ENCODE measurements around the gene JPH2.

The JPH2 gene

DNA sequence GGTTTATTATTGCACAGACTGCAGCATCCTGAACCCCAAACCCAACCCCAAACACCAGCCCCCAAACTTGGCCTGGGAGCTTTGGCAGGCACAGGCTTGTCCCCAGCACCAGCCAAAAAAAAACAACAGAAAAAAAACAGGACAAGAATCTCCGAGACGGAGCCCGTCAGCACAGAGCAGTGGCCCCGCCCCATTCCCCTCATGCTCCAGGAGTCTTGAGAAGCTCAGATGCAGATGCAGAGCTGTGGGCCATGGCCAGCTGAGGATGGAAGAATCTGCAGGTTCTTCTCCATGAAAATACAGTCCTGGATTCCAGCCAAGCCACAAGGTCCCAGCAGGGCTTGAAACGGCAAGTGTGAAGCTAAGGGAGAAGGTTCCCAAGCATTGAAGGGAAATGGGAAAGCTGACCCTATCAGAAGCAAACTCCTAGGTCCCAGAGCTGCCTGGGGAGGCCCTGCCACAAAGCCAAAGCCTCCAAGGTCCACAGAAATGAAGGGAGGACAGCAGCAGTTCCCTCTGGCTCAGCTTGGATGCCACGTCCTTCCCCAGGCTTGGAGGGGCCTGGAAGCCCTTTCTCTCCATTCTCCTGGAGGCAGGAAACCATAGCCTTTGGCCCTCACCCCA, 75.2 kb downstream of the JPH2 start:
- Histone ChIP-seq H3K9ac (ENCODE audit: low read length) (no peak overlapping the region), H3K4me3 (ENCODE audit: low read length) (no peak overlapping the region), H3K27me3 (ENCODE audit: control insufficient read depth, insufficient read depth, low read length) (peaks cover 41% of the 10 kb centered on the region), H3K9me3 (ENCODE audit: control insufficient read depth, low read length) (no peaks in the 10 kb centered on the region), H3K36me3 (ENCODE audit: control insufficient read depth, insufficient read depth, low read length) (no peaks in the 10 kb centered on the region), H3K4me1 (ENCODE audit: control insufficient read depth, insufficient read depth, low read length) (no peaks in the 10 kb centered on the region)

DNA sequence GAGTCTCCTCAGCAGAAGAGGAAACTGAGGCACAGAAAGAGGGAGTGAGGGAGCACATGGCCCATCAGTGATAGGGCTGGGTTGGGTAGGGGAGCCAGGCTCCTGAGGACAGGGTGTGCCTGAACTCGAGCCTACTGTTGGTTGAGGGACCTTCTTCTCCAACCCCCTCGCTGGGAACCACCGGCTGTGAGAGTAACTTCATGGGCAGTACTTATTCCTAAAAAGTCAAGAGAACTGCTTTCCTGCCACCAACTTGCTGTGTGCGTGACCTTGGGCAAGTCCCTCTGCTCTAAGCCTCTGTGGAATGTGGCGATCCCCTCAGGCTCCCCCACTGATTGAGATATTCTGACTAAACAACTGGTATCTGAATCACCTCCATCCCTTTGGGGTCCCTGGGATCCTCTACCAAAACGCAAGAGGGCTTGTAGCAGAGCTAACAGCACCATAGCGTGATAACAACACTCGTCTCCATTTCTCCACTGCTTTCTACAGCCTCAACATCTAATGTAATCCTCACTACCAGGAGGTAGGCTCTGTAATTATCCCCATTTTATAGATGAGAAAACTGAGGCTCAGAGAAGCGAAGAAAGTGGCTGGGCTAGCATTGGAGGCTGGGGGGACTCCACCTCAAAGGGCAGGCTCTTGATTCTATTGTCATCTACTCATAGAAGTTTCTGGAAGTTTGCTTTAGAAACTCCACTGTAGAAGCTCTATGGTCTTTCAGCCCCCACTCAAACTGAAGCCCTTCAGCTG, 76.0 kb downstream of the JPH2 start:
- H3K36me3 ChIP-seq (ENCODE audit: control insufficient read depth, insufficient read depth, low read length) = no peaks in the 10 kb centered on the region
- H3K9me3 ChIP-seq (ENCODE audit: control insufficient read depth, low read length) = no peaks in the 10 kb centered on the region
- no peaks in the 10 kb centered on the region for H3K4me1 ChIP-seq (ENCODE audit: control insufficient read depth, insufficient read depth, low read length)
- H3K9ac ChIP-seq (ENCODE audit: low read length) = no peak overlapping the region
- no peak overlapping the region for H3K4me3 ChIP-seq (ENCODE audit: low read length)
- H3K27me3 ChIP-seq (ENCODE audit: control insufficient read depth, insufficient read depth, low read length) = peaks cover 35% of the 10 kb centered on the region

DNA sequence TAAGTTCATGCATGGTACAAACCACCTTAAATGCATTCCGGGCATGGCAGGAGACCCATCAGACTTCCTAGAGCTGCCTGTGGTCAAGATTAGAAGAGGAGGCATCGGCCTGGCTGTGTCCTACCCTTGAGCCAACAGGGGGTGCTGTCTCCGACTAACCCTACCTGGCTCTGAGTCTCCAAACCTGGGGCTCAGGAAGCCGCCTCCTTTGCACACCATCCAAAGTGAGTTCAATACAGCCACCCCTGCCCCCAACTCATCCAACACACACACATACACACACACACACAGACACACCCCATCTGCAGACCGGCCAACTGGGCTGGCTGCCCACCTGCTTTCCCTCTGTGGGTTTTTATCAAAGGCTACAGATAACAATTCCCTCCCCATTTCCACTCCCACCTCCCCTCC, 77.0 kb downstream of the JPH2 start:
- Histone ChIP-seq H3K4me1 (ENCODE audit: control insufficient read depth, insufficient read depth, low read length) (no peaks in the 10 kb centered on the region), H3K4me3 (ENCODE audit: low read length) (no peak overlapping the region), H3K36me3 (ENCODE audit: control insufficient read depth, insufficient read depth, low read length) (no peaks in the 10 kb centered on the region), H3K9me3 (ENCODE audit: control insufficient read depth, low read length) (no peaks in the 10 kb centered on the region), H3K9ac (ENCODE audit: low read length) (no peak overlapping the region), H3K27me3 (ENCODE audit: control insufficient read depth, insufficient read depth, low read length) (peaks cover 25% of the 10 kb centered on the region)

DNA sequence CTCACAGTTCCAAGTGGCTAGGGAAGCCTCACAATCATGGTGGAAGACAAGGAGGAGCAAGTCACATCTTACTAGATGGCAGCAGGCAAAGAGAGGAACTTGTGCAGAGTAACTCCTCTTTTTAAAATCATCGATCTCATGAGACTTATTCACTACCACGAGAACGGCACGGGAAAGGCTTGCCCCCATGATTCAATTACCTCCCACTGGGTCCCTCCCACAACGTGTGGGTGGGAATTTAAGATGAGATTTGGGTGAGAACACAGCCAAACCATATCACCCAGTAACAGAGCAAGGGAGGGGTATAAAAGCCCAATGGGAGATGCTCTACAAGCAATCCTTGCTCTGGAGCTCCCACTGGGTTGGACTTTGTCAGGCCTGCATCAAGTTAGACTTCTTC, 80.4 kb downstream of the JPH2 start:
- Histone ChIP-seq H3K27me3 (ENCODE audit: control insufficient read depth, insufficient read depth, low read length) (peaks cover 16% of the 10 kb centered on the region), H3K9ac (ENCODE audit: low read length) (no peak overlapping the region), H3K4me3 (ENCODE audit: low read length) (no peak overlapping the region), H3K9me3 (ENCODE audit: control insufficient read depth, low read length) (no peaks in the 10 kb centered on the region), H3K4me1 (ENCODE audit: control insufficient read depth, insufficient read depth, low read length) (no peaks in the 10 kb centered on the region), H3K36me3 (ENCODE audit: control insufficient read depth, insufficient read depth, low read length) (no peaks in the 10 kb centered on the region)

DNA sequence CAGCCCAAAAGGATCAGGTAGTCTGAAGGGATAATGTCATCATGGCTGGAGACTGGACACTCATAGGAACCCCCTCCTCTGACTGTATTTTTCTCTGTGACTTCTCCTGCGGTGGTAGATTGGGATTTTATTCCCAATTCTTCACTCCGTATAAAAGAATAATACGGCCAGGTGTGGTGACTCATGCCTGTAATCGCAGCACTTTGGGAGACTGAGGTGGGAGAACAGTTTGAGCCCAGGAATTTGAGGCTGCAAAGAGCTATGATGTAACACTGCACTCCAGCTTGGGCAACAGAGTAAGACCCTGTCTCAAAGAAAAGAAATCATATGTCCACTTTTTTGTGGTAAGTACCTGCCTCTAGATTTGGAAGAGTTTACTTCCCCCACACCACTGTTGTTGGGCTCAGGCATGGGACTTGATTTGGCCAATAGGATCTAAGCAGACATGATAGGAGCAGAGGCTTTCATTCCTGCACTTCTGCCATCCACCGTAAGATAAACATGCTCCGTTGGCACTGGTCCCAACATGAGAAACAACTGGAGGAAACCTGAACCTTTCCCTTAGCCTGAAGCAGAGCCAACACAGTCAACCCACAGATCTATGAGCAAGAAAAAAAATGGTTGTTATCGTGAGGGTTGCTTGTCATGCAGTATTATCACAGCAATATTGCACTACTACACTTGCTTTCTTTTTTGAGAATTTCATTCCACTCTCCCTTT, 82.0 kb downstream of the JPH2 start:
- no peaks in the 10 kb centered on the region for H3K9me3 ChIP-seq (ENCODE audit: control insufficient read depth, low read length)
- no peaks in the 10 kb centered on the region for H3K36me3 ChIP-seq (ENCODE audit: control insufficient read depth, insufficient read depth, low read length)
- H3K9ac ChIP-seq (ENCODE audit: low read length) = no peak overlapping the region
- H3K4me1 ChIP-seq (ENCODE audit: control insufficient read depth, insufficient read depth, low read length) = no peaks in the 10 kb centered on the region
- H3K4me3 ChIP-seq (ENCODE audit: low read length) = no peak overlapping the region
- H3K27me3 ChIP-seq (ENCODE audit: control insufficient read depth, insufficient read depth, low read length) = peaks cover 8% of the 10 kb centered on the region

DNA sequence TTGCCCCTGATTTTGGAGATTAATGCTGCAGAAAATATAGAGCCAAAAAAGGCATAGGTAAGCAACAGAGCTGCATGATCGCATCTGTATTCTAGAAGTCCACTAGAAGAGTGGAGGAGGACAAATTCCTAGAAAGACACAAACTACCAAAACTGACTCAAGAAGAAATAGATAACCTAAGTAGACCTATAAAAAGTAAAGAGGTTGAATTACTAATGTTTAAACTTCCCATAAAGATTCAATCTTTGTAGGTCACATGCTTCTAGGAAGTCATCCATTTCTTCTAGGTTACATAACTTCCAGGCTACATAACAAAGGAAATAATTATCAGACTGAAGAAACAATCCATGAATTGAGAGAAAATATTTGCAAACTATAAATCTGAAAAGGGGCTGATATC, 84.4 kb downstream of the JPH2 start:
- no peak overlapping the region for H3K4me3 ChIP-seq (ENCODE audit: low read length)
- H3K27me3 ChIP-seq (ENCODE audit: control insufficient read depth, insufficient read depth, low read length) = peaks cover 8% of the 10 kb centered on the region
- H3K9ac ChIP-seq (ENCODE audit: low read length) = no peak overlapping the region
- peaks cover 5% of the 10 kb centered on the region for H3K4me1 ChIP-seq (ENCODE audit: control insufficient read depth, insufficient read depth, low read length)
- no peaks in the 10 kb centered on the region for H3K9me3 ChIP-seq (ENCODE audit: control insufficient read depth, low read length)
- no peaks in the 10 kb centered on the region for H3K36me3 ChIP-seq (ENCODE audit: control insufficient read depth, insufficient read depth, low read length)

DNA sequence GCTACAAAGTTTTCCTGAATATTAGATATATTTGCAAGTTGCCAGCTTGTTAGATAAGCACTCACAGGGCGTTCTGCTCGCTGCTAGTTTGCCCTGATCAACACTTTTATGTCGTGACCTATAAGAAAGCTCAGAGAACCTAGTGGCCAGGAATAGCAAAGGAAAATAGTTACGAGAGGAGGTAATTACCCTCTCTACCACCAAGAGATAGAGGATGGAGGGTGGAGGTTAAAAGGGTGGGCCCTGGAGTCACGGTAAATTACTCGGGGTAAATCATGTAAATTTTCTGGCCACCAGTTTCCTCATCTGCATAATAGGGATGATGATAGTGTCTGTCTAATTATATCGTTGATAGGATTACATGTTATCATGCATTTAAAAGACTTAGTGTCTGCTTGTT, 87.2 kb downstream of the JPH2 start:
- H3K36me3 ChIP-seq (ENCODE audit: control insufficient read depth, insufficient read depth, low read length) = no peaks in the 10 kb centered on the region
- H3K9ac ChIP-seq (ENCODE audit: low read length) = no peak overlapping the region
- peaks cover 5% of the 10 kb centered on the region for H3K4me1 ChIP-seq (ENCODE audit: control insufficient read depth, insufficient read depth, low read length)
- H3K4me3 ChIP-seq (ENCODE audit: low read length) = no peak overlapping the region
- no peaks in the 10 kb centered on the region for H3K9me3 ChIP-seq (ENCODE audit: control insufficient read depth, low read length)
- no peaks in the 10 kb centered on the region for H3K27me3 ChIP-seq (ENCODE audit: control insufficient read depth, insufficient read depth, low read length)

DNA sequence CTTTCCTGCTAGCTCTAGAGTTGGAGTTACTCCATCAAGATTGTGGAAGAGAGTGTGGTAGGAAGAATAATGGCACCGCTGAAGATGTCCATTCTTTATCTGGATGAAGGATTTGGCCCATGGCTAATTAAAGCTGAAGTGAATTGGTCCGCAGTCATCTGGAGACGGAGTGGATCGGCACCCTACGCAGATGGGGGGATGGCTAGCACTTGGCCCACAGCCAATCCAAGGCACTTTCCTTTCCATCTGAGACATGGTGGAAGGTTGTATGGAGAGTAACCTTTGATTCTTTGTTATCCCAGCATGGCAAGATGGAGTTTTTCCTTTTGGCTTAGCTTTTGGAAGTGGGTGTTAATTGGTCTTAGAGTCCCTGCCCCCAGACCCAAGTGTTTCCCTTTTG, 88.3 kb downstream of the JPH2 start:
- no peak overlapping the region for H3K9ac ChIP-seq (ENCODE audit: low read length)
- no peaks in the 10 kb centered on the region for H3K9me3 ChIP-seq (ENCODE audit: control insufficient read depth, low read length)
- no peaks in the 10 kb centered on the region for H3K27me3 ChIP-seq (ENCODE audit: control insufficient read depth, insufficient read depth, low read length)
- H3K4me1 ChIP-seq (ENCODE audit: control insufficient read depth, insufficient read depth, low read length) = peaks cover 5% of the 10 kb centered on the region
- H3K4me3 ChIP-seq (ENCODE audit: low read length) = no peak overlapping the region
- H3K36me3 ChIP-seq (ENCODE audit: control insufficient read depth, insufficient read depth, low read length) = no peaks in the 10 kb centered on the region

DNA sequence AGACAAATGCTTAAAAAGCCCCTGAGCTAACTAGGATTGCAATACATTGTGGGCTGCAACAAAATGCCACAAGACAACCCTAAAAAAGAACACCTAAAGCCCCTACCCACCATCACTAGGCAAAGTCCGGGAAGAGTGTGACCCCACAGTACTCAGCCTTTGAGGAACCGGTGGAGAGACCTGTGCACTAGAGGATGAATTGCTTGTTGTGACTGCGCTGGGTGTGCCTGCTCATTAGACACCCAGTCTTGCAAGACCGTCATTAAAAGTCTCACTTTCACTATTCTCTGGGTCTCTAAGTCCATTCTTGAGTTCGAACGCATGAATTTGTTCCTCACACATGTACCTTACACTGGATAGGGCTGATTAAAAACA, 88.7 kb downstream of the JPH2 start:
- no peak overlapping the region for H3K9ac ChIP-seq (ENCODE audit: low read length)
- H3K4me1 ChIP-seq (ENCODE audit: control insufficient read depth, insufficient read depth, low read length) = peaks cover 5% of the 10 kb centered on the region
- H3K36me3 ChIP-seq (ENCODE audit: control insufficient read depth, insufficient read depth, low read length) = no peaks in the 10 kb centered on the region
- H3K27me3 ChIP-seq (ENCODE audit: control insufficient read depth, insufficient read depth, low read length) = no peaks in the 10 kb centered on the region
- H3K4me3 ChIP-seq (ENCODE audit: low read length) = no peak overlapping the region
- H3K9me3 ChIP-seq (ENCODE audit: control insufficient read depth, low read length) = no peaks in the 10 kb centered on the region

DNA sequence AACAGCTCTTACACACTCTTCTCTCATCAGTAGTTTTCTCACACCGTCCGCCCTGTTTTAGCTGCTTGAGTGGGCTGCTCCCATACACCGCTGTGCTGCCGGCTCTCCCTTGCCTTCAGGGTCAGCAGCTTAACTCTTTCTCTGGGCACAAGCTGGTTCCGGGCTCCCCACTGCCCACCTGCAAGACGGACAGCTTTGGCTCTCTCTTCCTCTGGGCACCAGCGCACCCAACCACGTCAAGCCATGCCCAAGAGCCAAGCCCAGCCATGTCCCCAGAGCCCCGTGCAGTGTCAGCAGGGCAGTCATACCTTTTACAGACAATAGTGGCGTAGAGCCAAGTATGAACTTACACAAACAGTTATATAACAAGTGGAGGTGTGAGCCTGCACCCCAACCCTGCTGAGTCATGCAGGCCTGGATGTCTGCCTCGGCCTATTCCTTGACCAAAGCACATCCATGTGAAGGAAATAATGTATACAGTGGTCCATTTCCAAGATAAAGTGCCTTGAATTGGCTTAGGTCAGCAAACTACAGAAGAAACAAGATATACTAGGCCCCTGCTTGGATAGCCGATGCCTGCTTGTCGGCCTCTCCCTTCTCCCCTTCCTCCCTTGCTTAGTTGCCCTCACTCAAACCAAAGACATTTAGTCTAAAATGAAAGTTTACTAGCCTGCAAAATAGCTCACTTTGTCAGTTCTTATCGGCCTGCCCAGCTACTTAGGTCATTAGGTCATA, 89.3 kb downstream of the JPH2 start:
- Histone ChIP-seq H3K9ac (ENCODE audit: low read length) (no peak overlapping the region), H3K4me1 (ENCODE audit: control insufficient read depth, insufficient read depth, low read length) (peaks cover 5% of the 10 kb centered on the region), H3K9me3 (ENCODE audit: control insufficient read depth, low read length) (no peaks in the 10 kb centered on the region), H3K36me3 (ENCODE audit: control insufficient read depth, insufficient read depth, low read length) (no peaks in the 10 kb centered on the region), H3K4me3 (ENCODE audit: low read length) (no peak overlapping the region), H3K27me3 (ENCODE audit: control insufficient read depth, insufficient read depth, low read length) (no peaks in the 10 kb centered on the region)

DNA sequence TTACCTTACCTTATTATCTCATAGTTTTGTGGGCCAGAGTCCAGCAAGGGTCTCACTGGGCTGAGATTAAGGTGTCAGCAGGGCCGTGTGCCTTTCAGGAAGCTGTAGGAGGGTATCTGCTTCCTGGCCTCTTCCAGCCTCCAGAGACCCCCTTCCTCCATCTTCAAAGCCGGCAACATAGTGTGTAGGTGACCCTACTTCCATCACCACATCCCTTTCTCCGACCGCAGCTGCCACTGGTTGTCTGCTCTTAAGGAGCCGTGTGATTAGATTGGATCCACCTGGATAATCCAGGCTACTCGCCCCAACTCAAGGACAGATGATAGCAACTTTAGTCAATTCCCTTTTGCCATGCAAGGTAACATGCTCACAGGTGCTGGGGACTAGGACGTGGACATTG, 91.2 kb downstream of the JPH2 start:
- no peaks in the 10 kb centered on the region for H3K27me3 ChIP-seq (ENCODE audit: control insufficient read depth, insufficient read depth, low read length)

DNA sequence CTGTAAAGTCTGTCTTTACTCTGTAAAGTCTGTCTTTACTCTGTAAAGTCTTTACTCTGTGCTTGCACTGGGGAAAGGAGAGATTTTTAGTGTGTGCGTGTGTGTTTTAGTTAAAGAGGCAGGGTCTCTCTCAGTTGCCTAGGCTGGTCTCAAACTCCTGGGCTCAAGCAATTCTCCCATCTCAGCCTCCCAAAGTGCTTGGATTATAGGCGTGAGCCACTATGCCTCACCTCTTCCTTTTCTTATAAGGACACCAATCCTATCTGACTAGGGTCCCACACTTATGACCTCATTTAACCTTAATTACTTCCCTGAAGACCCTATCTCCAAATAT, 93.8 kb downstream of the JPH2 start:
- Histone ChIP-seq H3K27me3 (ENCODE audit: control insufficient read depth, insufficient read depth, low read length) (no peaks in the 10 kb centered on the region), H3K36me3 (ENCODE audit: control insufficient read depth, insufficient read depth, low read length) (no peaks in the 10 kb centered on the region), H3K9ac (ENCODE audit: low read length) (no peak overlapping the region), H3K4me3 (ENCODE audit: low read length) (no peak overlapping the region), H3K9me3 (ENCODE audit: control insufficient read depth, low read length) (no peaks in the 10 kb centered on the region), H3K4me1 (ENCODE audit: control insufficient read depth, insufficient read depth, low read length) (peaks cover 5% of the 10 kb centered on the region)

More for the DNA sequence above, 91.2 kb downstream of the JPH2 start:
- H3K4me1 ChIP-seq (ENCODE audit: control insufficient read depth, insufficient read depth, low read length) = peaks cover 5% of the 10 kb centered on the region
- no peaks in the 10 kb centered on the region for H3K9me3 ChIP-seq (ENCODE audit: control insufficient read depth, low read length)
- H3K36me3 ChIP-seq (ENCODE audit: control insufficient read depth, insufficient read depth, low read length) = no peaks in the 10 kb centered on the region
- no peak overlapping the region for H3K9ac ChIP-seq (ENCODE audit: low read length)
- no peak overlapping the region for H3K4me3 ChIP-seq (ENCODE audit: low read length)

All from mucosa of stomach (tissue), 1 donor.